ENCODE results near the gene HSD17B12.

Gene HSD17B12

DNA sequence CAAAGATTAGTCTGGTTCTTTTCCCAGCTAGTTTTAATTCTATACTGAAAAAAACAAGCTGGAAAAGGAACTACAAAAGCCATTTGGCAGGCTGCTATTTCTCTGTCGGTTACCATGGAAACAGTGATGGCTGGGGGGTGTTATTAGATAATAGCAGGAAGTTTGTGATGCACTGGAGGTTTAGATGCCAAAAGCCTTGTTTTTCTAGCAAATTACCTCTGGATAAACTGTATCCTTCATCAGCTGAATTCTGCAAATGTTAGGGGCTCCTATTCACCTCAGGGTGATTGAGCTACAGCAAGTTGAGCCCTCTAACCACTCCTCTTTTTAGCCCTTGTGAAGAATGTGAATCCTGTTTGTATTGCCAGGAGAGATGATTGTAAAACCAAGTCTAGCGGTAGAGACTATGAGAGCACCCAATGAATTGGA, 225.3 kb downstream of the HSD17B12 start:
- DNase-seq (ENCODE audit: insufficient read length, low spot score) (no peak), FAIRE-seq (no peak)

All from GM19239 (cell line).